Measurements from ENCODE around the gene PIANP.
A peak's percentile ranks its signal among the peaks of the same experiment; 100 is the strongest.

Gene PIANP

GRCh38 chr12:6699259-6699988, 1.2 kb downstream of the PIANP start:
- Histone ChIP-seq H3K27me3 (ENCODE audit: low read length) (no peaks in the 10 kb centered on the region), H4K20me1 (ENCODE audit: low read depth, low read length) (no peaks in the 10 kb centered on the region), H3K9ac (ENCODE audit: low read length) (no peak overlapping the region), H3F3A (ENCODE audit: insufficient read depth) (no peaks in the 10 kb centered on the region), H3K9me2 (replicated peaks; ENCODE audit: insufficient read depth, low read length) (no peaks in the 10 kb centered on the region), H3K79me2 (ENCODE audit: insufficient read depth, low read length) (no peaks in the 10 kb centered on the region), H3K4me3 (ENCODE audit: insufficient read depth, low read length, poor library complexity, severe bottlenecking) (no peak overlapping the region), H3K36me3 (ENCODE audit: low read length) (no peaks in the 10 kb centered on the region), H3K27ac (ENCODE audit: low read depth, low read length) (no peak overlapping the region), H3K4me2 (ENCODE audit: low read depth, low read length, poor library complexity, severe bottlenecking) (no peak overlapping the region), H3K9me3 (ENCODE audit: insufficient read depth, low read length) (no peaks in the 10 kb centered on the region), H2AFZ (ENCODE audit: low read depth, low read length, severe bottlenecking) (no peak overlapping the region)
- TF ChIP-seq CTCF (IDR thresholded peaks at IDR 0.05; ENCODE audit: insufficient read depth, low read length, poor library complexity, severe bottlenecking) (no peak), EZH2phosphoT487 (conservative IDR thresholded peaks at IDR 0.05; ENCODE audit: low read length) (no peak)

- Histone ChIP-seq H3K9me2 (replicated peaks; ENCODE audit: insufficient read depth, low read length) (no peaks in the 10 kb centered on the region), H3K79me2 (ENCODE audit: insufficient read depth, low read length) (no peaks in the 10 kb centered on the region), H4K20me1 (ENCODE audit: low read depth, low read length) (no peaks in the 10 kb centered on the region), H3K27me3 (ENCODE audit: low read length) (no peaks in the 10 kb centered on the region), H3K27ac (ENCODE audit: low read depth, low read length) (no peak overlapping the region), H3K9me3 (ENCODE audit: insufficient read depth, low read length) (no peaks in the 10 kb centered on the region), H3F3A (ENCODE audit: insufficient read depth) (no peaks in the 10 kb centered on the region), H3K4me2 (ENCODE audit: low read depth, low read length, poor library complexity, severe bottlenecking) (no peak overlapping the region), H3K9ac (ENCODE audit: low read length) (no peak overlapping the region), H3K36me3 (ENCODE audit: low read length) (no peaks in the 10 kb centered on the region), H2AFZ (ENCODE audit: low read depth, low read length, severe bottlenecking) (no peak overlapping the region), H3K4me3 (ENCODE audit: insufficient read depth, low read length, poor library complexity, severe bottlenecking) (no peak overlapping the region)
- no peak for TF ChIP-seq EZH2phosphoT487 (conservative IDR thresholded peaks at IDR 0.05; ENCODE audit: low read length)
- TF ChIP-seq CTCF (IDR thresholded peaks at IDR 0.05; ENCODE audit: insufficient read depth, low read length, poor library complexity, severe bottlenecking), result no peak
Measured at GRCh38 chr12:6698352-6699046, 2.1 kb downstream of the PIANP start.

GRCh38 chr12:6697584-6698351, 2.8 kb downstream of the PIANP start:
- H3K36me3 ChIP-seq (ENCODE audit: low read length), result no peaks in the 10 kb centered on the region
- no peaks in the 10 kb centered on the region for H3F3A ChIP-seq (ENCODE audit: insufficient read depth)
- H3K4me3 ChIP-seq (ENCODE audit: insufficient read depth, low read length, poor library complexity, severe bottlenecking), result no peak overlapping the region
- TF ChIP-seq EZH2phosphoT487 (conservative IDR thresholded peaks at IDR 0.05; ENCODE audit: low read length), result no peak
- TF ChIP-seq CTCF (IDR thresholded peaks at IDR 0.05; ENCODE audit: insufficient read depth, low read length, poor library complexity, severe bottlenecking), result peak; percentile 34
- no peaks in the 10 kb centered on the region for H3K9me3 ChIP-seq (ENCODE audit: insufficient read depth, low read length)
- no peaks in the 10 kb centered on the region for H3K27me3 ChIP-seq (ENCODE audit: low read length)
- no peak overlapping the region for H3K27ac ChIP-seq (ENCODE audit: low read depth, low read length)
- H4K20me1 ChIP-seq (ENCODE audit: low read depth, low read length), result no peaks in the 10 kb centered on the region
- H3K9ac ChIP-seq (ENCODE audit: low read length), result no peak overlapping the region
- H3K79me2 ChIP-seq (ENCODE audit: insufficient read depth, low read length), result no peaks in the 10 kb centered on the region
- no peaks in the 10 kb centered on the region for H3K9me2 ChIP-seq (replicated peaks; ENCODE audit: insufficient read depth, low read length)
- no peak overlapping the region for H3K4me2 ChIP-seq (ENCODE audit: low read depth, low read length, poor library complexity, severe bottlenecking)
- no peak overlapping the region for H2AFZ ChIP-seq (ENCODE audit: low read depth, low read length, severe bottlenecking)
